ENCODE measurements around the gene CPN1.
"Not testable (repeated sequence)": the region's sequence is repeated elsewhere in the genome, so short reads cannot be mapped to it uniquely, and the experiment has no call there.

The CPN1 gene

DNA sequence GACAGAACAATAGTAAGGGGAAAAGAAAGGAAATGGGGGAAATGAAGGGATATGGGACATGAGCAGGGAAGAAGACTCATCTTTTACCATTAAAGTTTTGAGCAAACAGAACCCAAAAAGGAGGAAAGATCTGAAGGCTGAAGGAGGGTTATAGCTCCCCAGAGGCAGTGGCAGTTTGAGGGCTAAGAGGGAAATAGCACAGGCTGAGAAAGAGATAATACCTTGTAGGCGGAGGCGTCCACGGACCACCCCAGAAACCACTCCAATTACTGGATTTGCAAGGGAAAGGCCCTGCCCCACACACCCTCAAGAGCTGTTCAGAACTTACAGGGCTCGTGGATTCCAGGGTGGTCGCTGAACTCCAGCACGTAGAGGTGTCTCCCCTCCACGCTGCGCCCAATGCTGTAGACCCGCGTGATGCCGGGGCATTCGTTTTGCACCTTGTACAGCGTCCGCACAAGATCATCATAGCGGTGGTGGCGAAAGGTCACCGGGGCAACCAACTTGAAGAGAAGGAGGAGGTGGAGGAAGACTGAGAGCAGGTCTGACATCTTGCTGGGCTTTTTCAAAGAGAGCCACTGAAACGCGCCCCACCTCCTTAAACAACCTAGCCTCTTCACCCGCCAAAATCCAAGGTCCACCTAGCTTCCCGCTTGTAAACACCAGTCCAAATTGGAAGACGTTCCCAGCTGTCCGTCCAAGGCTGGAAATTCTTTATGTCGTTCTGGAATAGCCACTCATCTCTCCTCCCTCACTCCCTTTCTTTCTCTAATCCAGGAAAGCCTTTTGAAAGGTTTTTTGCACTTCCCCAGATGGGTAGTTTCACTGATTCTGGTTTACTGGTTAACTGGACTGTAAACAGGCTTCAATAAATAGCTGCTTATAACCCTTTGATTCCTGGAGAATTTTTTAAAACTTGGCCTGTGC is at the start of gene CPN1:
CPN1 (minus strand) TSS at position 795 of the 927 bp plus-strand sequence; CDS start at position 551, 244 bp downstream.
- DNase-seq (ENCODE audit: low read depth), result no peak

DNA sequence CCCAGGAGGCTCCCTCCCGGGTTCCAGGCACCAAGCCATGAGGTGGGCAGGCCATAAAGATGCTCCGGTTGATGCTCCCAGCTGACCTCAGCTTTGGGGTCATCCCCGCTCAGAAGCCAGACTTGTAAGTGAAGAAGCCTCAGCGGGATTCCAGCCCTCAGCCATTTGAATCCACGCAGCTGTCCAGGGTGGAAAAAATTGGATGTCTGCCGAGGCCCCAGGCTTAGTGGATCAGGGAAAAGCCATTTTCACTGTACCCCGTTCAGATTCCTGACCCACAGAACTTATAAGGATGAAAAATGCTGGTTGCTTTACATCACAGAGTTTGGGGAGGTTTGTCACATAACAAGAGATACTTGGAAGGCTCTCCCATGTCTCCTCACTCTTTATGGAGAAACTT is 49.2 kb upstream of the CPN1 start:
- DNase-seq (ENCODE audit: low read depth), result no peak

DNA sequence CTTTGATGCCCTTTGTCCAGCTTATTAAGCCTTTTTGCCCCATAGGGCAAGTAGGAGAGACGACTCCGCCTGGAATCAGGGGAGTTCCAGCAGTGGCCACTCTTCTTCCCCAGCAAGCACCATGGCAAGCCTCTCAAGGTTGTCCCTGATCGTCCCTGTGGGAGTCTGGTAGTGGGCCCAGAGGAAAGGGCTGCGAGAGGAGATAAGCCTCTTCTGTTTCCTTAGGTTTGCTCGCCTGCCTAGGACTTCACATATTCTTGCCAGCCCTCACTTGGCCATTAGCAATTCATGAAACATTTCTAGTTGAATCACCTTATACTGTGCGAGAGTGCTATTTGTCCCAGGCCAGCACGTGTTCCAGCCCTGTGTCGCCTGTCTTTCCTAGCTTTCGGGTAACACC is 47.8 kb upstream of the CPN1 start:
- no peak for DNase-seq (ENCODE audit: low read depth)

DNA sequence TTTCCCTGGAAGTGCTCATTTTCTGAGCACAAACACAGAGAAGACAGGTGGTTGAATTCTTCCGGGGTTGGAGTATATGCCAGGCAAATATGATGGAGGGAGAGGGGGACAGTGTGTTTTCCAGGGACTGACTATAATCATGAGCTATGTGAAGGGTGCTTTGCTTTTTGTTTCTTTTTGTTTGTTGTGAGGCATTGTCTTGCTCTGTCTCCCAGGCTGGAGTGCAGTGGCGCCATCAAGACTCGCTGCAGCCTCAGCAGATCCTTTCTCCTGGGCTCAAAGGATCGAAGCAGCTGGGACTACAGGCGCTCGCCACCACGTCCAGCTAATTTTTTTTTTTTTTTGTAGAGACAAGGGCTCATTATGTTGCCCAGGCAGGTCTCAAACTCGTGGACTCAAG is 47.3 kb upstream of the CPN1 start:
- no peak for DNase-seq (ENCODE audit: low read depth)

DNA sequence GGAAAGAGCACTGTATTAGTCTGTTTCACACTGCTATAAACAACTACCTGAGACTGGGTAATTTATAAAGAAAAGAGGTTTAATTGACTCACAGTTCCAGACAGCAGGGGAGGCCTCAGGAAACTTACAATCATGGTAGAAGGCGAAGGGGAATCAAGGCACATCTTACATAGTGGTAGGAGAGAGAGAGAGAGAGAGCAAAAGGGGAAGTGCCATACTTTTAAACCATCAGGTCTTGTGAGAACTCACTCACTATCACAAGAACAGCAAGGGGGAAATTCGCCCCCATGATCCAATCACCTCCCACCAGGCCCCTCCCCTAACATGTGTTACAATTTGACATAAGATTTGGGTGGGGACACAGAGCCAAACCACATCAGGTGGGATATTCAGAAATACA is 43.7 kb upstream of the CPN1 start:
- DNase-seq (ENCODE audit: low read depth), result not testable (repeated sequence)

DNA sequence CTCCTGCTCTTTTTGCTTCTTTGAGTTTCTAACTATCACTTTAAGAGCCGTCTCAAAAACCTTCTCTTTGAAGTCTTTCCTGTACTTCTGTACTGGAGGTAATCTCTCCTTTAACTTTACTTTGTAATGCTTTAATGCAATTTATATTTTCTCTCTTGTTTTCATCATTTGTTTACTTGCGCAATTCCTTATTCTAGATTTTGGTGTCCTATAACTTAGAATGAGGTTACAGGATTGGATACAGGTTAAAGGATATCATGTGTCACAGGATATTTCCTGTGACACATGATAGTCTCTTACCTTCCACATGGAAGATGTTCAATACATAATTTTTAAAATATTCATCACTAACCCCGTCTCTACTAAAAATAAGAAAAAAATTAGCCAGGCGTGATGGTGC is 42.4 kb upstream of the CPN1 start:
- no peak for DNase-seq (ENCODE audit: low read depth)

DNA sequence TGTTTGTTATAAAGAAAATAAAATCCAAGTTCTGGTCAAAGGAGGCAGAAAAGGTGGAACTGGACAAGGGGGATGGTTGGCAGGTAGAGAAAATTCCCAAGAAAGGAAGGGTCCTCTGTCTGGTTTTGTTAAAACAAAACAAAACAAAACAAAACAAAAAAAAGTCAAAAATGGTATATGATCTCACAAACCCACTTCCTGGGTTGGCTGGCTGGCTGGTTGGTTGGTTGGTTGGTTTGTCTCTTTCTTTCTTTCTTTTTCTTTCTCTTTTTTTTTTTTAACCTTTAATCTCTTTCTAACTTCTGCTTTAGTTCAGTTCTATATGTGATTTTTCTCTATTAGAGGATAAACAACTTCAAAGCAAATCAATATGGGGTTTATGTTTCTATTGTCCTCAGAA is 41.1 kb upstream of the CPN1 start:
- DNase-seq (ENCODE audit: low read depth), result no peak

DNA sequence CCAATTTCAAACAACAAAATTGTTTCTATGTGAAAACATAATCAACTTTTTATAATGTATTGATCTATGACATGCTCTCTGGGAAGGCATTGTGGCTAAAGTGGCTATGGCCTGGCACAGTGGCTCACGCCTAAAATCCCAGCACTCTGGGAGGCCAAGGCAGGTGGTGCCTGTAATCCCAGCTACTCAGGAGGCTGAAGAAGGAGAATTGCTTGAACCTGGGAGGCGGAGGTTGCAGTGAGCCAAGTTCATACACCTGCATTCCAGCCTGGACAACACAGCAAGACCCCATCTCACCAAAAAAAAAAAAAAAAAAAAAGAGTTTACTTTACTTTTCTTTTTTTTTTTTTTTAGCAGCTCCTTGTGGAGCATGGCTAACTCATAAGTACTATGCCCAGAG is 38.9 kb upstream of the CPN1 start:
- no peak for DNase-seq (ENCODE audit: low read depth)

DNA sequence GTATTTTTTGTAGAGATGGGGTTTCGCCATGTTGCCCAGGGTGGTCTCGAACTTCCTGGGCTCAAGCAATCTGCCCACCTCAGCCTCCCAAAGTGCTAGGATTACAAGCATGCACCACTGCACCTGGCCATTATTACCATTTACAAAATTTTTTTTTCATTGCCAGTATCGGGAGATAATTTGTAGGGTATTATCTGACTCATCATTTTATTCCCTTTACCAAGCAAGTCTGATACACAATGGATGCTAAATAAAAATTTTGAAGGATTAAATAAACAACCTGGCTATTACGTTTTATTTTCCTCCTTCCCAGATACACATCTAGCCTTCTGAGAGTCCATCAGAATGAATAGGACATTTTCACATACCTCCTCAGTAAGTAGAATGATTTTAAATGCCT is 38.1 kb upstream of the CPN1 start:
- DNase-seq (ENCODE audit: low read depth), result no peak

DNA sequence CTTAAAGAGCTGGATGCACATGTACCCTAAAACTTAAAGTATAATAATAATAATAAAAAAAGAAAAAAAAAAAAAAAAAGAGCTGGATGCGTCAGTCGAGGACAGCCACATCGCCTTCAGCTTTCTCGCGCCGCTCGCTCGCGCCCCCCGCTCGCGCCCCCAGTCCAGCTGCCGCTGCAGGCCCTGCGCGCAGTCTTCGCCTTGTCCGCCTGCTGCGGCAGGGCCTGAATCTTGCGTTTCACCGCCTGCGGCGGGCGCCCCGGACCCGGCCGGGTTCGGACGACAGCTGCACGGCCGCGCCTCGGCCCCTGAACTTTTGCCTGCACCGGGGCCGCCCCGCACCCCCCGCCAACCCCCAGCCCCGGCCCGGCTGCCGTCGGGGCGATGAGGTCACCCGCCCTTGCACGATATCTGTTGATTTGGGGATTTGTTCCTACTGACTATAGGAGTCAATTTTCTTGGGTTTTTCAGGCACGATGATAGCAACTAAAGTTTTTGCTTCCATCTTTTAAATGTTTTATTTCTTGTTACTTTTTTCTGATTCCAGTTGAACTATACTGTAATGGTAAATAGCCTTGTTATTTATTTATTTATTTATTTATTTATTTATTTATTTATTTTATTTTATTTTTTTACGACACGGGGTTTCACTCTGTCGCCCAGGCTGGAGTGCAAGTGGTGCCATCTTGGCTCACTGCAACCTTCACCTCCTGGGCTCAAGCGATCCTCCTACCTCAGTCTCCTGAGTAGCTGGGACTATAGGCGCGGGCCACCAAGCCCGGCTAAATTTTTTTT is 33.5 kb upstream of the CPN1 start:
- DNase-seq (ENCODE audit: low read depth), result no peak

DNA sequence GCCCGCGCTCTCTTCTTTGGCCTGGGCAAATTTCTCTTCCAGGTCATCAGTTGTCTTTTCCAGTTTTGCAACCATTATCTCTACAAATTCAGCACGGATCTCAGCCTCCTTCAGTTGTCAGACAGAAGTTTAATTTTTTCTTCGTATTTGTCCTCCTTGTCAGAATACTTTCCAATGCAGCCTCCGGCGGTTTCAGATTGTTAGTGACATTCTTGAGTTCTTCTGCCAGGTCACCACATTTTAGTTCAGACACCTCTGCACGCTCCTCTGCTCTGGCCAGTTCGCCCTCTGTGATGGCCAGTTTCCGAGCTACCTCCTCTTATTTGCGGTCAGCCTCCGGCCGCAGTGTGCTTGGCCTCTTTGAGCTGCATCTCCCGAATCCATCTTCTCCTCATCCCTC is 32.8 kb upstream of the CPN1 start:
- no peak for DNase-seq (ENCODE audit: low read depth)

DNA sequence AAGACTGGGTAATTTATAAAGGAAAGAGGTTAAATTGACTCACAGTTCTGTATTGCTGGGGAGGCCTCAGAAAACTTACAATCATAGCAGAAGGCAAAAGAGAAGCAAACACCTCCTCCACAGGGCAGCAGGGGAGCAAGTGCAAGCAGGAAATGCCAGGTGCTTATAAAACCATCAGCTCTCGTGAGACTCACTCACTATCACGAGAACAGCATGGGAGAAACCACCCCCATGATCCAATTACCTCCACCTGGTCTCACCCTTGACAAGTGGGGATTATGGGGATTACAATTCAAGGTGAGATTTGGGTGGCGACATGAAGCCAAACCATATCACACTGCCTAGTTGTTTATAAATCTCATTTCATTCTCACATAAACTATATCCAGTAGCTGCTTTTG is 28.0 kb upstream of the CPN1 start:
- DNase-seq (ENCODE audit: low read depth), result no peak

DNA sequence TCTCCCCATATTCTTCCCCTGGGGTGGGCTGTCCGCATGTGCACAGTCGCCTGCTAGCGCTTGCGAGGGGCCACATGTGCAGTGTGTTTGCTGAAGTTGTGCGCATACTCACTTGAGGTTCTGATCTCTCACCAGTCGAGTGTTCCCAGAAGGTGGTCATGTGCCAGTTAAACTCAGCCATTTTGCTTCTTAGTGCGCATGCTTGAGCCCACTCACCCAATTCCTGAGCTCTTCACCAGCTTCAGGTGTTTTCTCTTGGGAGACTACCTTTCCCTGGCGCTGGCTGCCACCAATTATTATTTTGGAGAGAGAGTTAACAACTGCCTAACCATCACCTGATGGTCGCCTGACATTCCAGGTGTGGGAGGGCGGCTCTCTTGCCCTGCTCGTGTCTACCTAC is 25.2 kb upstream of the CPN1 start:
- no peak for DNase-seq (ENCODE audit: low read depth)

DNA sequence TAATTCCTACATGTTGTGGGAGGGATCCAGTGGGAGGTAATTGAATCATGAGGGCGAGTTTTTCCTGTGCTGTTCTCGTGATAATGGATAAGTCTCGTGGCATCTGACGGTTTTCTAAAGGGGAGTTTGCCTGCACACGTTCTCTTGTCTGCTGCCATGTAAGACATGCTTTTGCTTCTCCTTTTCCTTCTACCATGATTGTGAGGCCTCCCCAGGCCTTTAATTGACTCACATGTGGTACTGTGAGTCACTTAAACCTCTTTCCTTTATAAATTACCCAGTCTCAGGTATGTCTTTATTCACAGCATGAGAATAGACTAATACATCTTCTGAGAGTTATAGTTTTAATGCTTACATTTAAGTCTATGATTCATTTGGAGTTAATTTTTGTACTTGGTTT is 22.6 kb upstream of the CPN1 start:
- DNase-seq (ENCODE audit: low read depth), result no peak

DNA sequence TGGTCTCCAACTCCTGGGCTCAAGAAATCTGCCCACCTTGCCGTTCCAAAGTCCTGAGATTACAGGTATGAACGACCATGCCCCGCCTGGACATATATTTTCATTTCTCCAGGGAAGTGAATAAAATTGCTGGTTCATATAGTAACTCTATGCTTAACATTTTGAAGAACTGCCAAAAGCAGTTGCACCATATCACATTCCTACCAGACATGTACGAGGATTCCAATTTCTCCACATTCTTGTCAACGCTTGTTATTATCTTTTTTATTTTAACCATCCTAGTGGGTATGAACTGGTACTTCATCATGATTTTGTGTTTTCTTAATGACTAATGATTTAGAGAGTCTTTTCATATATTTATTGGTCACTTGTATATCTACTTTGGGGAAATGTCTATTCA is 21.9 kb upstream of the CPN1 start:
- DNase-seq (ENCODE audit: low read depth), result no peak

DNA sequence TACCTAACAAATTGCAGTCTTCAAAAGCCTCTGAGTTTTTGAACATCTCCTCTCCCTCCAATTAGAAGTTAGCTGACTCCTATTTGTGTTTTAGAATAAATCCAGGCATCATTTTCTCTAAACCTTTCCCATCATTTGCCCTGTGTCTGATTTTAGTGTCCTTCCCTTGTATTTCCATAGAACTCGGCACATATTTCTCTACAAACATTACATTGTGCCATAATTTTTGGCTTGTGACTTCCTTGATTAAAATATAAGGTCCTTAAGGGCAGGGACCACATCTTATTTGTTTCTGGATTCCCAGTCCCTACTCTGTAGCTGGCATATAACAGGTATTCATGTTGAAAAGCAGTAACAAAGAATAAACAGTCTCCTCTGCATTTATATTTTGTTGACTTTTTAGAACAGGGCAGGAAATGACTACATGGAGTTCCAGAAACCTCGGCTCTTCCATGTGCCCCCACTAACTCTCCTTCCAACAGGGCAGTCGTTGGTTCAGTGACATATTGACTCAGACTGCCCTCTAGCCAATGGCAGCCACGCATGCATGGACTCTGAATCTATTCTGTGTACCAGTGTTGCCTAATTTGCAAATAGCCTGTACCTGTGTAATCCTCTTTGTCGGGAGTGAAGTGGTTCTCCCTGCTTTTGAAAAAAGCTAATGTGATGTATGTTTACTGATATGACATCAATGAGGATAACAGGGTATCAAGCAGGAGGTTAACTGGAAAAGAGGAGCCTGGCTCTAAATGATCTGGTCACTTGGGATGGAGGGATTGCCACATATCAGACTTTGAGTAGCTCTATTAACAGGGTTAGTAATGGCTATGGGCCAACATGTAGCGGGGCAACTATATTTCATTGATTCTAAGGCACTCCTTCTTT is 19.8 kb upstream of the CPN1 start:
- peak; percentile 63 for DNase-seq (ENCODE audit: low read depth)

DNA sequence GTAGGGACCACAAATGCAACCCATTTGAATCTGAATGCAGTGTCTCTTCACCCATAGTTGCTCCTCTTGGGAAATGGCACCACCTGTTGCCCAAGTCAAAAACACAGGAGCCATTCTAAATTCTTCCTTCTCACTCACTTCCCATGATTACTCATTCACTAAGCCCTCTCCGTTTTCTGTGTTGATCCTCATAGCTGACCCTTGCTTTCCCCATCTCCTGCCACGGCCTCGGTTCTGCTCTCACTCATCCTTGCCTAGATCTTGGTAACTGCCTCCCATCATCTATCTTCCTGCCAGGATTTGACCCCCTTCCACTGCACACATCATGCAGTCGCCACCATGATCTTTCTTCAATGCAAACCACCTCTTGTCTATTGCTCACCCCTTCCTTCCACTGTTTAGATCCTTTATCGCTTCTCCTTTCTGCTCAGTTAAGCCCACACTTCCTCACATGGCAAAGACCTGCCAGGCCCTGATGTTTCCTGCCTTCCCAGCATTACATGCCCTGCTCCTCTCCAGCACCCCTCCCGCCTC is 19.0 kb upstream of the CPN1 start:
- peak; percentile 58 for DNase-seq (ENCODE audit: low read depth)

DNA sequence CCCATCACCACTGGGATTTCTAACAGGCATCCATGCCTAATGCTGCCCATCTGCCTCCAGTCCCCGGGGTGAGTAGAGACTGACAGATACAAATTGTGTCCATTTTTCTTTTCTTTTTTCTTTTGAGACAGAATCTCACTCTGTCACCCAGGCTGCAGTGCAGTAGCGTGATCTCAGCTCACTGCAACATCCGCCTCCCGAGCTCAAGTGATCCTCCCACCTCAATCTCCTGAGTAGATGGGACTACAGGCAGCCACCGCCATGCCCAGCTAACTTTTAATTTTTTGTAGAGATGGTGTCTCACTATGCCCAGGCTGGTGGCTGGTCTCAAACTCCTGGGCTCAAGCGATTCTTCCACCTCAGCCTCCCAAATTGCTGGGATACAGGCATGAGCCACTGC is 7.6 kb upstream of the CPN1 start:
- DNase-seq (ENCODE audit: low read depth), result no peak

DNA sequence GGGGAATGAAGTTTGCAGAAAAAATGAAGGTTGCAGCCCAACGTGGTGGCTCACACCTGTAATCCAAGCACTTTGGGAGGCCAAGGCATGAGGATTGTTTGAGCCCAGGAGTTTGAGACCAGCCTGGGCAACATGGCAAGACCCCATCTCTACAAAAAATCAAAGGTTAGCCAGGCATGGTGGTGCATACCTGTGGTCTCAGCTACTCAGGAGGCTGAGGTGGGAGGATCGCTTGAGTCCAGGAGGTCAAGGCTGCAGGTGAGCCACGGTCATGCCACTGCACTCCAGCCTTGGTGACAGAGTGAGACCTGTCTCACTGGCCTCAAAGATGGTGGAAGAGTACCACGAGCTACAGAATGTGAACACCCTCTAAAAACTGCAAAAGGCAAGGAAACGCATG is 5.0 kb upstream of the CPN1 start:
- DNase-seq (ENCODE audit: low read depth), result not testable (repeated sequence)

DNA sequence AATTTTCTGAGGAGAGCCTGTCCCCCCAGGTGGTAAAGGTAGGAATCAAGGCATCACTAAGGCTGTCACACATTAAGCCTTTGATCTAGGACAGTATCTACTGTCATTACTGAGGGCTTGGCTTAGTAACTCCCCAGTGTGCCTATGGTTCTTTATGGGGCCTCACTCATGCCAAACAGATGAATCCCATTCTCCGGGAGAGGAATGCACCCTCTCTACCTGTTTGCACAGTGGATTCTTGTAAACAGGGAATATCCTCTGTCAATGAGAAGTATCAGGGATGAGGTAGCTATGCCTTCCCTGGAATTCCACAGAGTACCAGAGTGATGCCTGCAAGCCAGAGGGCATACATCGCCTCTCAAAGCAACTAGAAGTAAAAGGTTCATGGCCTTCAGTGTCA is 3.9 kb upstream of the CPN1 start:
- no peak for DNase-seq (ENCODE audit: low read depth)

DNA sequence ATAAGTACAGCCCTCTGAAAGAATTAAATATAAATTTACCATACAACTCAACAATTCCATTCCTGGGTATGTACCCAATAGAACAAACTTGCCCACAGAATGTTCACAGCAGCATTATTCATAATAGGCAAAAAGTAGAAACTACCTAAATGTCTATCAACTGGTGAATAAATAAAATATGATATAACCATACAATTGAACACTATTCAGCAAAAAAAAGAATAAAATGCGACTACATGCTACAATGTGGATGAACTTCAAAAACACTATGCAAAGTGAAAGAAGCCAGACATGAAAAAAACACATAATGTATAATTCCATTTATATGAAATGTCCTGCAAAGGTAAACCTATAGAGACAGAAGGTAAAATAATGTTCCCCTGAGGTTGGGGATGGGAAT is 2.0 kb upstream of the CPN1 start:
- no peak for DNase-seq (ENCODE audit: low read depth)

DNA sequence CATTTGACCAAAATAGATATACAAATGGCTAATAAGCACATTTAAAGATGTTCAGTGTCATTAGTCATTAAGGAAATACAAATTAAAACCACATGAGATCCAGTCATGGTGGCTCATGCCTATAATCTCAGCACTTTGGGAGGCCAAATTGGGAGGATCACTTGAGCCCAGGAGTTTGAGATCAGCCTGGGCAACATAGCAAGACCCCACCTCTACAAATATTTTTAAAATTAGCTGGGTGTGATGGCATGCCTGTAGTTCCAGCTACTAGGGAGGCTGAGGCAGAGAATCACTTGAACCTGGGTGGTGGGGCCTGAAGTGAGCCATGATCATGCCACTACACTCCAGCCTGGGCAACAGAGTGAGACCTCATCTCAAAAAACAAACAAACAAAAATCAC is 607 bp upstream of the CPN1 start:
- DNase-seq (ENCODE audit: low read depth), result not testable (repeated sequence)

All from ELR (cell line).